Measurements from ENCODE around the gene RSPO3.
"Not testable (repeated sequence)": the region's sequence is repeated elsewhere in the genome, so short reads cannot be mapped to it uniquely, and the experiment has no call there.

Gene RSPO3

DNA sequence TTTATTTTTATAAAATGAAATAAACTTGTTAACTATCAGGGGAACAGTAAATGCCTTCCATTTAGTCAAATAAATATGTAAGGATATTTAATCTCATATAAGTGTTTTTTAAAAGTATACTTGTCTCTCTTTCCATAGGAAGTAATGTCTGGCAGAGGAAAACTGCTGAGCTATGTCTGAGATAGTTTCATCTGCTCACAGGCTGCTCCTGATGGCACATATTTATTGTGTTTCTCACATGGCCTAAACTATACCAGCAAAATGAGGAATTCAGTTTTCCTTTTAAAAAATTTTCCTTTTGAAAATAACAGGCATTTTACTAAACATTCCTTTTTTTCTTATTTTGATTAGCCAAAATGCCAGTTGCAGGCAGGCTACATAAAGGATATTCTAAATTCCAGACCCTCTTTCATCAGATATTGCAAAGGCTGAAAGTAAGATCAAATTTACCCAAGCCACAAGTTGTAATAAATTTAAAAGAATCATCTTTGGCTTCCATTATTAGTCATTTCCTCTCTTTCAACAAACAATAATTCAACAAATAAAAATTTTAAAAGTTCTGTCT, 88.1 kb downstream of the RSPO3 start:
- DNase-seq: no peak

DNA sequence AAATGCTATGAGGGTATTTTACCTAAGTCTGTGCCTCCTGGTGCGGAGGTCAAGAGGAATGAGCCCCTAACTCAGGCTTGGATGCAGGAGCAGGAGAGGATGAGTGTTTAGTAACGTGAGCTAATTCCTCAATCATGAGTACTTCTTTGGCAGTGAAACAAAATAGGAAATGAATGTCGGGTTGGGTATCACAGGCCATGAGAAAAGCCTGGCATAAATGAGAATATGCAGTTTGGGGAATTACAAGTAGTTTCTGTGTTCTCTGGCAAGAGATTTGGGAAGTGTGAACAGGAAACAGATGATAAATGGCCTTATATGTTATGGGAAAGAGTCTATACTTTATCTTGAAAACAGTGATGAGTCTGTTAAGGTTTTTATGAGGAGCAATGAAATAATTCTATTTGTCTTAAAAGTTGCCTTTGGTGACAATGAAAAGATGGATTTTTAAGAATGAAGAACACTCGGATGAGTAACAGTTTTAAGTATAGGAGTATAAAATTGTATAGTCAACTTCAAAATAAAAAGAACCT, 89.2 kb downstream of the RSPO3 start:
- DNase-seq: no peak

DNA sequence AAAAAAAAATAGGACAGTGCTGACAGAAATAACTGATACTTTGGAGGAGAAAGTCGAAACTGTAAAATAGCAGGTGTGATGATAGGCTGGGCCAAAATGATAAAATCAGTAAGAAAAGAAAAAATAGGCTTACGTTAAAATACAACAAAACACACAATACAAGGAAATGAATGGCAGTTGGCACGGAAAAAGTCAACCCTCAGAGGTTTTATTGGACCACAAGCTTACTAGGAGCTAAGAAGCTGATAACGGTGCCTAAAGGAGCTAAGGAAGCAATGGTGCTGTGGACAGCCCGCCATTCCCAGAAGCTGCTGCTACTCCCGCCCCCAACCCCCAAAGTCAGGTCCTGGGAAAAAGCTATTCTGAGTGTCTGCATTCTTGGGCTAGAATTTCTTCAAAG, 92.3 kb downstream of the RSPO3 start:
- no peak for DNase-seq

DNA sequence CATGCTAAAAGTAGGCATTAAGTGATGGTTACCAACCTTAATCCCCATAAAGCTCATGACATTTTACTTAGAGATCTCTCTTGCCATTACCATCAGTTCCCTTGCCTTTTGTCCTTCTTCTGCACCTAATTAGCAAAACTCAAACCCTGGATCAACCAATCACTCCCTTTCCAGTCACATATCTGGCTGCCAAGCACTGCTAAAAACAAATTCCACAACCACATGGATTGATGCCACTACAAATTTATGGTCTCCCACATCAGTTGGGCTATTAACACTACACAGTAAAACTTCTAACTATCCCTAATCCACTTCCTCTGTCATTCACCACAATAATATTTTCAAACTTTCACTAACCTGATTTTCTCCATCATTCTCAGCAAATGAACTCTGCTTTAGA, 93.9 kb downstream of the RSPO3 start:
- DNase-seq: no peak

DNA sequence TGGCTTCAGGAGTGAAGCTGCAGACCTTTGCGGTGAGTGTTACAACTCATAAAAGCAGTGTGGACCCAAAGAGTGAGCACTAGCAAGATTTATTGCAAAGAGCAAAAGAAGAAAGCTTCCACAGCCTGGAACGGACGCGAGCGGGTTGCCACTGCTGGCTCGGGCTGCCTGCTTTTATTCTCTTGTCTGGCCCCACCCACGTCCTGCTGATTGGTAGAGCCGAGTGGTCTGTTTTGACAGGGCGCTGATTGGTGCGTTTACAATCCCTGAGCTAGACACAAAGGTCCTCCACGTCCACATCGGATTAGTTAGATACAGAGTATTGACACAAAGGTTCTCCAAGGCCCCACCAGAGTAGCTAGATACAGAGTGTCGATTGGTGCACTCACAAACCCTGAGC, 95.6 kb downstream of the RSPO3 start:
- not testable (repeated sequence) for DNase-seq

DNA sequence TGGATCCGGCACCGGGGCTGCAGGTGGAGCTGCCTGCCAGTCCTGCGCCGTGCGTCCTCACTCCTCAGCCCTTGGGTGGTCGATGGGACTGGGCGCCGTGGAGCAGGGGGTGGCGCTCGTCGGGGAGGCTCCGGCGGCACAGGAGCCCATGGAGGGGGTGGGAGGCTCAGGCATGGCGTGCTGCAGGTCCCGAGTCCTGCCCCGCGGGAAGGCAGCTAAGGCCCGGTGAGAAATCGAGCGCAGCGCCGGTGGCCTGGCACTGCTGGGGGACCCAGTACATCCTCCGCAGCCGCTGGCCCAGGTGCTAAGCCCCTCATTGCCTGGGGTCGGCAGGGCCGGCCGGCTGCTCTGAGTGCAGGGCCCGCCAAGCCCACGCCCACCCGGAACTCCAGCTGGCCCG, 96.1 kb downstream of the RSPO3 start:
- not testable (repeated sequence) for DNase-seq

DNA sequence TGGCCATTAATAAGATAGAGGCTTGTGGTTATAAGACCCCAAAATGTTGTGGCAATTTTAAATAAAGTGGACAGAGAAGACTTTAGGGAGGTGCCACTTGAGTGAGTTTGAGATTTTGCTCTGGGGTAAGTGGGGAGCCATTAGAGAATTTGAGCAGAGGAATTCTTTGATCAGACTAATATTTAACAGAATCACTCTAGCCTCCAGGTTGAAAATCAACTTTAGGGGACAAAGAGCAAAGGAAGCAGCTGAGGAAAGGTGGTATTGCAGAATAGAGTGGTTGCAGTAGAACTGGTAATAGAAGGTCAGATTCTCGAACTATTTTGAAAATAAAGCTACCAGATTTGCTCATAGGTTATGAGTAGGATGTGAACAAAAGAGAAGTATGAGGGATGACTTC, 97.5 kb downstream of the RSPO3 start:
- no peak for DNase-seq

DNA sequence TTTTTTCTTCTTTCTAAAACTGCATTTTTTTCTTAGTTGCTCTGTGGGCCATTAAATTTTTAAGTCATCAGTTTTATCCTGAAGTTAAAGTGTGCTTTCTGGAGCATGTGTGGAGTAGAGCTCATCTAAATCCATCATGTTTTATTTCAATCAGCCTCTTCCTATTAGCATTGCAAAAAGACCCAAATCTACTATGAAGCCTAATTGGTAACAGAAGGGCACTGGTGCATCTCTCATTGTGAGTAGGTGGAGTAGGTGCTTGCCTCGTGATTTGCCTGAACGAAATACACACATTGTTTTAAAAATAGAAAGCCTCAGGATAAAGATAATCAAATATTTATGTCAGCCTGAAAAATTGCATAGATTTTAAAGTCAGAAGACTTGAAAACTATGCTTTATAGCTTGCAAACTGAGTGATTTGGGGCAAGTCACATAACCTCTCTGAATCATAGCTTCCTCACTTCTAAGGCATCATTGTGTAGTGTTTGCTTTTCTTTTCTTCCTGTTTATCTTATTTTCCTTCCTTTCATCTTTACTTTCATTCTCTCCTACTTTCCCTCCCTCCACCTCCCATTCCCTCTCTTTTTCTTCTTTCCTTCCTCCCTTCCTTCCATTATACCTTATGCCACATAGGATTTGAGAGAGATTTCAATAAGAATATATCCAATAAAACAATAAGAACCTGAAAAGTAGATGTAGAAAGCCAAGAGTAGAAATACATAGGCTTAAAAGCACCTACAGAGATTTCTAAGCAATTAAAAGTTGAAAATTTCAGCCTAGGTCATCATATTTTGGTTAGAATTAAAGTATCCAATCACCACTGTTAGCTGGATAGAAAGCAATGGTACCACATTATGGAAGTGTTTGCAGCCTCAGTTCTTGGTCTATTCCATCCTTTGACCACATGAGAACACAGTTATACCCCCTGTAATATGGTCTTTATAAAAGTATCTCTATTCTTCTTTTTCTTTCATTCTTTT, 98.6 kb downstream of the RSPO3 start:
- DNase-seq: no peak

DNA sequence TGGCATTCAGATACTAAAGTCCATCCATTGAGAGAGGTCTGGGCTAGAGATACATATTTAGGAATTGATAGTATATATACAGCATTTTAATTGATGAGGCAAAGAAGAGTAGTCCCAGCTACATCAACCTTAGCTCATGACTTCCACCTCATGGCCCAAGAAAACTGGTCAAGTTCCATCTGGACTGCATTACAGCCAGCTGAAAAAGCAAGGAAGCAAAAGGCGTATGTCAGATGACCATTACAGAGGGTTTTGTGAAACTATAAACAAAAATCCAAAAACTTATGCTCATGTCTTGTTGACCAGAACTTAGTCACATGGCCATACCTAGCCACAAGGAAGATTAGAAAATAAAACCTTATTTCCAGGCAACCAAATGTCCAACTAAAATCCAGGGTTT, 101.4 kb downstream of the RSPO3 start:
- DNase-seq: no peak

DNA sequence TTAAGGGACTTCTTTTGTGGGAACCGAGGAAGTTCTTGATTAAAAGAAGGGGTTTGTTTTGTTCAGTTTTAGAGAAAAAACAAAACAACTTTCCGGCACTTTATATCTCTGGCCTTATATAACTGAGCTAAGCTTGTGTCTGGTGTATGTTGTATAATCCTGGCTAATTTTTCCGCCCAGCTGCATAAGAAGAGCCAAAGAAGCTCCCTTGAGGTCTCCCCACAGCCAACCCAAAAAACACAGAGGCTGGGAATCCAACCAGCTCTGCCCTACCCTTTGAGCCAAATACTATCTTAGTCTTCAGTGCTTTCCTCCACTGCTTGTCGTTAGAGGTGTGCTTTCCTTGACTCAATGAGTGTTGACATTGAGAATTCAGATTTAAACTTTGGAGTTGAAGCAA, 102.7 kb downstream of the RSPO3 start:
- no peak for DNase-seq

DNA sequence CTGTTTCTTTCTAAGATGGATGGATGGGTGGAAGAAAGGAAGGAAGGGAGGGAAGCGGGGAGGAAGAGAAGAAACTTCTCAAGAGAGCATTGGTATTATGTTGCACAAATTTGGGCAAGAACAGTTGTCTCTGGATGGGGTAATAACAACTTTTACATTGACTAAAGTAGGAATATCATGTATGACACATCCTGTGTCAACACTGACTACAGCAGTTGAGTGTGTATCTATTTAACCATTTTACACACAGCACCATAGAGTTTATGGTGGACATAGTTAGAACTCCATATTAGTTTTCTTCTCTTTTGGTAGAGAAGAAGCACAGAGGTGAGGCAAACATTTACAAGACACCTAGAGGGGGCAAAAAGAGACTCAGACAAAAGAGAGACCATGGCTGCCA, 103.9 kb downstream of the RSPO3 start:
- no peak for DNase-seq

DNA sequence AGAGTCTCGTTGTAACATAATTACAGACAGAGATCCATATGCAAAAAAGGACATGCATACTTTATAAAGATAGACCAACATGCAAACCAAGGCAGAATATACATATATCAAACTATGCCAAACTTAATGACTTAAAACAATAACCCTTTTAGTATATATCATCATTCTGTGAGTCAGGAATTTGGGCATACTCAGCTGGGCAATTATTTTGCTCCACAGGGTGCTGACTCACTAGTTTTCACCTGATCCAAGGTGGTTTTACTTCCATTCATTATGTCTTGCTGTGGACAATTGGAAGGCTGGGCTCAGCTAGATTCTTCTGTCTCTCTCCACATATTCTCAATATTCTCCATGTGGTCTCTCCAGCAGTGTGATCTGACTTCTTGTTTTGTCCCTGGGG, 107.0 kb downstream of the RSPO3 start:
- no peak for DNase-seq

DNA sequence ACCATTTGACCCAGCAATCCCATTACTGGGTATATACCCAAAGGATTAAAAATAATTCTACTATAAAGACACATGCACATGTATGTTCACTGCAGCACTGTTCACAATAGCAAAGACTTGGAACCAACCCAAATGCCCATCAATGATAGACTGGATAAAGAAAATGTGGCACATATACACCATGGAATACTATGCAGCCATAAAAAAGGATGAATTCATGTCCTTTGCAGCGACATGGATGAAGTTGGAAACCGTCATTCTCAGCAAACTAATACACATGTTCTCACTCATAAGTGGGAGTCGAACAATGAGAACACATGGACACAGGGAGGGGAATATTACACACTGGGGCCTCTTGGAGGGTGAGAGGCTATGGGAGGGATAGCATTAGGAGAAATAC, 115.3 kb downstream of the RSPO3 start:
- DNase-seq: not testable (repeated sequence)

DNA sequence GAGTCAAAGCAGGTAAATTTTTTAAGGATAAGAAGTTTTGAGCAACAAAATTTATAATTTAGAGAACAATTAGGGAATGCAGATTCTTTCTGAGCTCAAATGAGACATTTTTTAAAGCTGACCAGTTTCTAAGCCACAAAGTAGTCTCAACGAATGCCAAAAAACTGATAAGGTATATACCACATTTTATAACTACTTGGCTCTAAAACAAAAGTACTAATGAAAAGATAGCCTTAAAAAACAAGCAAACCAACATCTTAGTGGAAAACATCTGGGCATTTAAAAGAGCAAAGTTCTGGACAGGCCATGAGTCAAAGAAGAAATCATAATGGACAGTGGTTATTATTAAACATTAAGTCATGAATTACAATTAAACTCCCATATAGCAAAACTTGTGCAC, 125.0 kb downstream of the RSPO3 start:
- no peak for DNase-seq
